Ovary (tissue), 3 donors: Measurements from ENCODE around the gene SMIM10.

Experiments
- CTCF ChIP-seq, 3 donors: fragments of 450-650 bp in 2 of 3; fragments of 200-600 bp in 1 of 3; IDR thresholded peaks; one replicate each; pipeline versions ENCODE4 v1.5.1 to v1.8.0; 2016 to 2022; ENCODE audit warnings: antibody characterized with exemption in 3 of 3, mild to moderate bottlenecking in 1 of 3
- EP300 ChIP-seq: sonication (generic); formaldehyde crosslinking; IDR thresholded peaks from one replicate; pipeline ENCODE4 v1.6.1; 2017; ENCODE audit warnings: antibody characterized with exemption
- POLR2A ChIP-seq: fragments of 450-650 bp; IDR thresholded peaks from one replicate; pipeline ENCODE4 v1.6.1; 2017; ENCODE audit warnings: antibody characterized with exemption, mild to moderate bottlenecking, moderate library complexity
- donor health status: DM: no; HTN: no; CAD: no.

GRCh38 chrX:134949271-134949670 lies 41.5 kb upstream of the SMIM10 start:
- TF ChIP-seq CTCF (IDR thresholded peaks at IDR 0.05) (no peak), POLR2A (no peak), EP300 (no peak)
